Upper lobe of left lung (tissue), 4 donors: Measurements from ENCODE around the gene MROH9.

Source experiments
- EP300 ChIP-seq, 4 donors: sonication (generic); formaldehyde crosslinking; IDR thresholded peaks; one replicate each; pipeline ENCODE4 v1.5.1; 2017; ENCODE audit warnings: antibody characterized with exemption in 4 of 4, control low read depth in 2 of 4
- POLR2A ChIP-seq, 4 donors: fragments of 450-650 bp; IDR thresholded peaks; one replicate each; pipeline ENCODE4 v1.5.1; 2016 to 2017; ENCODE audit warnings: antibody characterized with exemption in 4 of 4, mild to moderate bottlenecking in 2 of 4
- POLR2AphosphoS5 ChIP-seq, 2 donors: sonication (generic); formaldehyde crosslinking; IDR thresholded peaks; one replicate each; pipeline ENCODE4 v1.5.1; 2017; ENCODE audit warnings: antibody characterized with exemption in 2 of 2
- TF ChIP-seq, protein P1 (sequence below), 6 experiments: fragments of 450-650 bp in 4 of 6; fragments of 200-600 bp in 2 of 6; sonication (generic) in 2 of 6; IDR thresholded peaks; one replicate each; pipeline ENCODE4 v1.5.1; 2016 to 2019; ENCODE audit warnings: antibody characterized with exemption in 6 of 6

DNA sequence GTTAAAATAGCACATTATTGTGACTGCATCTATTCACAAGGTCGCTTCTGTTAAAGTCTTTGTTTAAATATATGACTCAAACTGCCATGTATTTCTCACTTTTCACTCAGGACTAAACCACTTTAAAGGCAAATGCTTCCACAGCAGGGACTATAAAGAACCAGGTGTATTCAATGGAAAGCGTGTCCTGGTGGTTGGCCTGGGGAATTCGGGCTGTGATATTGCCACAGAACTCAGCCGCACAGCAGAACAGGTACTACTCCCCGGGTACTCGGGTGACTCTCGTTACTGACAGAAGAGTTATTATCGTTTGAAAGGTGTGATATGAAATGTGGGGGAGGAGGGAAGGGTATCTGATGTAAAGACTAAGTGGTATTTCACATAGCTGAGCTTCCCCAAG lies 172.6 kb downstream of the MROH9 start:
- TF ChIP-seq POLR2A (IDR thresholded peaks at IDR 0.05) (no peak), POLR2AphosphoS5 (IDR thresholded peaks at IDR 0.05) (no peak), EP300 (IDR thresholded peaks at IDR 0.05) (no peak)
- TF ChIP-seq, protein P1, sequence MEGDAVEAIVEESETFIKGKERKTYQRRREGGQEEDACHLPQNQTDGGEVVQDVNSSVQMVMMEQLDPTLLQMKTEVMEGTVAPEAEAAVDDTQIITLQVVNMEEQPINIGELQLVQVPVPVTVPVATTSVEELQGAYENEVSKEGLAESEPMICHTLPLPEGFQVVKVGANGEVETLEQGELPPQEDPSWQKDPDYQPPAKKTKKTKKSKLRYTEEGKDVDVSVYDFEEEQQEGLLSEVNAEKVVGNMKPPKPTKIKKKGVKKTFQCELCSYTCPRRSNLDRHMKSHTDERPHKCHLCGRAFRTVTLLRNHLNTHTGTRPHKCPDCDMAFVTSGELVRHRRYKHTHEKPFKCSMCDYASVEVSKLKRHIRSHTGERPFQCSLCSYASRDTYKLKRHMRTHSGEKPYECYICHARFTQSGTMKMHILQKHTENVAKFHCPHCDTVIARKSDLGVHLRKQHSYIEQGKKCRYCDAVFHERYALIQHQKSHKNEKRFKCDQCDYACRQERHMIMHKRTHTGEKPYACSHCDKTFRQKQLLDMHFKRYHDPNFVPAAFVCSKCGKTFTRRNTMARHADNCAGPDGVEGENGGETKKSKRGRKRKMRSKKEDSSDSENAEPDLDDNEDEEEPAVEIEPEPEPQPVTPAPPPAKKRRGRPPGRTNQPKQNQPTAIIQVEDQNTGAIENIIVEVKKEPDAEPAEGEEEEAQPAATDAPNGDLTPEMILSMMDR (IDR thresholded peaks at IDR 0.05) = no peak
